HG03039 (cell line): Measurements from ENCODE around the gene ZNF23.

Experiments used
- ATAC-seq: cut with Tn5 transposase; IDR thresholded peaks from one replicate; pipeline ENCODE4 v1.9.1; 2021; ENCODE audit warnings: mild to moderate bottlenecking, moderate library complexity; ENCODE audit not compliant: unreplicated experiment

ZNF23 gene

DNA sequence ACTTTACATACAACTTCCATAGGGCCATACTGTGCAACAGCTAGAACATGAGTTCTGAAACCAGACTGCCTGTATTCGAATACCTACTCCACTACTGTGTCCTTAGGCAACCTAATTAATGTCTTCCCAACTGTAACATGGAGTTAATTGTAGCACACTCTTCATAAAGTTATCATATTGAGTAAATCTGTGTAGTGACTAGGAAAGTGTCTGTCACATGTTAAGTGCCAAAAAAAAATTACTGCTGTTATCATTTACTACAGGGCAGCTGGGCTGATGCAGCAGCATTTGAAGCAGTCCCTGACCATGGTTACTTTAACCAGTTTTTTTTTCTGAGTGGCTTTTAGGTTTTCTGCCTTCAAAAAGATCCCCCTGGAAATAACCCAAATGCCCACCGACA is 10.9 kb upstream of the ZNF23 start:
- no peak for ATAC-seq

DNA sequence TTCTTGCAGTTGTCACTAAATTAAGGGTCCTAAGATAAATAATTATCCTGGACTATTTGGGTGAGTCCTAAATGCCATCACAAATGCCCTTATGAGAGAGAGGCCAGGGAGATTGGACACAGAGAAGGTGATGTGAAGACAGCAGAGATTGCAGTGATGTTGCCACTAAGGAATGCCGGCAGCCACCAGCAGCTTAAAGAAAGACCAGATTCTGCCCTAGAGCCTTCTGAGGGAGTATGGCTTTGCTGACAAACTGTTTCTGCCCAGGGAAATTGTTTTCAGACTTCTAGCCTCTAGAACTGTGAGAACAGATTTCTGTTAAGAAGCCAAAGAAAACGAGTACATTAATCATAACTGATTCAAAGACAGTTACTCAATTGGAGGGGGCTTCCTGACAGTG is 10.0 kb upstream of the ZNF23 start:
- ATAC-seq, result no peak

DNA sequence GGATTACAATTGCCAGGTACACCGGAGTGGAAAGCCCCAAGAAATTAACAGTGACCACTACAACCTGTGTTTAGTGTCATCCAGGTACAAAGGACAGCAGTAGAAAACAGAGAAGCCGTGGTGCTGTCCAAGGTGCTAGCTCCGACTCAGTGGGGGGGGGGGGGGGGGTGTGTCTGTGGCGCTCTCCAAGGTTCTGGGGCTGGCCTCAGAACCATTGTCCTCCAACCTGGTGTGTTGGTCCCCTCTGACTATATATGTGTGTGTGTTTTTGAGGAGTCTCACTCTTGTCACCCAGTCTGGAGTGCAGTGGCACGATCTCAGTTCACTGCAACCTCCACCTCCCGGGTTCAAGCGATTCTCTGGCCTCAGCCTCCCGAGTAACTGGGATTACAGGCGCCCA is 5.8 kb upstream of the ZNF23 start:
- no peak for ATAC-seq

DNA sequence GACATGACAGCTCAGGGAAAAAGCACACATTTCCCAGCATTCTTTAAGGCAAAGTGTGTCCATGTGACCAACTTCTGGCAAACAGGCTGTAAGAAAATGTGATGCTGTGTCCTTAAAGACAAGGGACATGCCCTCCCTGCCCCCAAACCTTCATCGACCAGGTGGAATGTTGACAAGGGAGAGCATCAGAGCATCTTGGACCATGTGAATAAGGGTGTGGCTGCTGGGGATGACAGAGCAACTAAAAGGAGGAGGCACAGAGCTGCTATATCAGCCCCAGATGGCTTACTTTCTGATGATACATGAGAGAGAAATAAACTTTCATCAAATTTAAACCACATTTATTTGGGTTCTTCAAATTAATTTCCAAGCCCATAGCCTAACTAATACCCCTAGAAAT is 2.2 kb upstream of the ZNF23 start:
- ATAC-seq, result no peak

DNA sequence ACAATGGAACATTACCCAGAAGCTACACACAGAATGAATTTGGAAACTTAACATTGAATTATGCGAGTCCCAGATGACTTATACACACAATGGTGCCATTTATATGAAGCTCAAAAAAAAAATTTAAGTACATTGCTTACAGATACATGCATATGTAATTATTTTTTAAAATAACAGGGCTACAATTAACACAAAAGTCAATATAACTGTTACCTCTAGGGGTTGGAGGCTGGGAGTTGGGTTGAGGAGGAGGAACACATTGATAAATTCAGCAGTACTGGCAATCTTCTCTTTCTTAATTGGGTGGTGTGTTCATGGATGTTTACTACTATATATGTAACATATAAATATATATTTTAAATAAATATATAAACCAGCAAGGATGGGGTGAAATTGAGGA is 1.1 kb downstream of the ZNF23 start:
- no peak for ATAC-seq

DNA sequence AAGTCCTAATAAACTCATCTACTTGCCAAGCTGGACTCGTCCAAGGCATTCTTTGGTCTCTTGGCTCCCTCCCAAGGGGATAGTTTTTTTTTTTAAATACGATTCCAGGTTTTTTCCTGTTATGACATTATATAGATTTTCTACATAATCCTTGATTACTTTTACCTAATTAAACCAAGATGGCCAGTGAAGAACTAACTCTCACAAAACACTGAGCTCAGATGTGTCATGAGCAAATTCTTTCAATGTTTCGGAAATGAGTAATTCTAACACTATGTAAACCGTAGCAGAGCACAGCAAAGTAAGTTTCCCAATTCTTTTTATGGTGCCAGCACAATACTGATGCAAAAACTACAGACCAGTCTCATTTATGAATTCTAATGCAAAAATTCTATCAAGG is 1.8 kb downstream of the ZNF23 start:
- no peak for ATAC-seq

DNA sequence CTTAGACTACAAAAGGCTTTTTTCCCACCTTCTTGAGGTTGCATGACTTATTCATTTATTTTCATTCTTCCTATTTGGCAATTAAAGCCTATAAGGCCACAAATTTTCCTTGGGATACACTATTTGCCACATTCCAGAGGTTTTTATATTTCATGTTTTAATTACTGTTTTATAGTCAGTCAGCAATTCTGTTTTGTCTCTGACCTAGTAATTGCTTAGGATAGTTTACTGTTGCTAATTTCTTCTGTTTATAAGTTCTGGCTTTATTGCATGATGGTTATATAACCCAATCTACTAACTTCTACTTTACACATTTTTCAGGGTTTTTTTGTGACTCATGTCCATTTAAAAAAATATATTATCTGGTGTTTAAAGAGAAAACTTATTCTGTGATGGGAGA is 2.5 kb downstream of the ZNF23 start:
- no peak for ATAC-seq

DNA sequence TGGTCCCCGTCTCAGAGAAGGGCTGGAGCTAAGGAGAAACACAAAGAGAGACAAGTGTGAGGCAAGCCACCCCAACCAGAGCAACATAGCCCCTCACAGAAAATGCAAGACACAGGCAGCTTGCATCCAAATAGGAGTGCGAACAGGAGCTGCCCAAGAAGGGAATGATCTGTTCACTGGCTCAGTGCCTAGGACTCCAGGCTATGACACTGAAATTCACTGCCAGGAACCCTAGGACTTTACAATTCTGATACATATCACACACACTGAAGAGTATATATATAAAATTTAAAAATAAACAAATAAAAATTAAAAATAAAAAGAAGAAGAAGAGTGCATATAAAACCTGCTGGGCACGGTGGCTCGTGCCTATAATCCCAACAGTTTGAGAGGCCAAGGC is 5.2 kb downstream of the ZNF23 start:
- ATAC-seq, result no peak

DNA sequence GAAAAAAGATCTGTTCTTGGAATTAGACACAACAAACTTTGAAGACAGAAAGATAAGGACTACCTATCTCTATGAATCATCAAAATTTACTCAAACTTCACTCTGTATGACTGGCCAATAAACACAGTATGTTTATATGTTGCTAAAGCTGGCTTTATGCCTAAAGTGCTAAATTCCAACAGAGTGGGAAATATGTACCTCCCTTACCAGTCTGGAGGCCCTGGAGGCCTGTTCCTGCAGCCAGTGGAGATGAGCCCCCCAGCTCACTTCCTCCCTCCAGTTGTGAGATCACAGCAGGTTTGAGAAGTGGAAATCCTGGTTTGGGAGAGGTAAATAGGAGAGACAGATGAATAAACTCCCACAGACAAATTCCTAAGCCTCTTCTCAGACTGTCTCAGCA is 9.0 kb downstream of the ZNF23 start:
- no peak for ATAC-seq

DNA sequence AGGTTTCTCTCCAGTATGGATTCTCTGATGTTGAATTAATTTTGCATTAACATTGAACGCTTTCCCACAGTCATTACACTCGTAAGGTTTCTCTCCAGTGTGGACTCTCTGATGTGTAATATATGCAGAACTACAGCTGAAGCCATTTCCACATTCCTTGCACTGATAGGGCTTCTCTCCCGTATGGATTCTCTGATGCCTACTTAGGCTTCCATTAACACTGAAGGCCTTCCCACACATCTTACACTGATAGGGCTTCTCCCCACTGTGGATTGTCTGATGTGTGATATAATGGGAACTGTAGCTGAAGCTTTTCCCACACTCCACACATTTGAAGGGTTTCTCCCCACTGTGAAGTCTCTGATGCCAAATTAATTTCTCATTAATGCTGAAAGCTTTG is 13.0 kb downstream of the ZNF23 start:
- no peak for ATAC-seq

DNA sequence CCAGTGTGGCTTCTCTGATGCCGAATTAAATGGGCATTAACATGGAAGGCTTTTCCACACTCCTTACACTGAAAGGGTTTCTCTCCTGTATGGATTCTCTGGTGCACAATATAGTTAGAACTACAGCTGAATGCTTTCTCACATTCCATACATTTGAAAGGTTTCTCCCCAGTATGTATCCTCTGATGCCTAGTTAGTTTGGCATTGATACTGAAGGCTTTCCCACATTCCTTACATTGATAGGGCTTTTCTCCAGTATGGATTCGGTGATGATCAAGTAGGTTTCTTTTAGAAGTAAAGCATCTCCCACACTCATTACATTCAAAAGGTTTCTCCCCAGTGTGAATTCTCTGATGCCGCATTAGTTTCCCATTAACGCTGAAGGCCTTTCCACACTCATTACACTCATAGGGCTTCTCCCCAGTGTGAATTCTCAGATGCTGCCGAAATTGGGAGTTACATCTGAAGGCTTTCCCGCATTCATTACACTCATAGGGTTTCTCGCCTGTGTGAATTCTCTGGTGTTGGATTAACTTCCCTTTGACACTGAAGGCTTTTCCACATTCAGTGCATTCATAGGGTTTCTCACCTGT is 13.7 kb downstream of the ZNF23 start:
- ATAC-seq, result no peak

DNA sequence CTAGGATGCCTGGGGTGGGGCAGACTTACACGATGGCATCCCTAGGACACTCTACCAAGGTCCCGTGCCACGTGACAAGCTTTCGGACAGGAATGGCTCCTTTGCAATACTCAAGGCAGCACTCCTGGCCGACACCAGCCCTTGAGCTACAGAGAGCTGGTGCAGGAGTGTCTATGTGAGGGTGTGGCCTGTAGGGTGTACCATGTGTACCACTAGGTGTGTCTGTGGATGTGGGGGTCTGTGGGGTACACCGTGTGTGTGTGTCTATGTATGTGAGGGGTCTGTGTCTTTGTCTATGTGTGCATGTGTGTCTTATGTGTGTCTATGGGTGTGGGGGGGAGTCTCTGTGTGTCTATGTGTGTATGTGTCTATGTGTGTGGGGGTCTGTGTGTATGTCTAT is 18.3 kb downstream of the ZNF23 start:
- ATAC-seq, result no peak

DNA sequence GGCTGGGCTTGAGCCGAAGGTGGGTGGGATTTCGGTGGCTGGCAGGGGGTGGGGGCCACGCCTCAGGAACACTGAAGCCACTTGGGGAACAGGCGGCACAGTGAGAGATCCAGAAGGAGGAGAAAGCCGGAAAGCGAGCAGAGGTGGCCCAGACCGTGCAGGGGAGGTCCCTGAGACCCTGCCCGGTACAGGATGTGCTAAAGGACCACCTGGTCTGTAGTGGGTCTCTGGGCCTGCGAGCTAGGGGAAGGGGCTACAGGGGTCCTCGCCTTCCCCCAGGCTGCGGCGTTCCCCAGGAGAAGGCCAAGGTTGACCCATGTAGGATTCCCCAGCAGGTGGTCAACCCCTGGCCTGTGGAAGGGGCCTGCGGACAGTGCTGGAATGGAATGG is 20.0 kb downstream of the ZNF23 start, which contains the start of gene TLE7:
TSS of gene TLE7 (minus strand) at position 4 of the 390 bp plus-strand sequence. CDS start 8,730 bp downstream, outside the sequence.
- ATAC-seq, result no peak

DNA sequence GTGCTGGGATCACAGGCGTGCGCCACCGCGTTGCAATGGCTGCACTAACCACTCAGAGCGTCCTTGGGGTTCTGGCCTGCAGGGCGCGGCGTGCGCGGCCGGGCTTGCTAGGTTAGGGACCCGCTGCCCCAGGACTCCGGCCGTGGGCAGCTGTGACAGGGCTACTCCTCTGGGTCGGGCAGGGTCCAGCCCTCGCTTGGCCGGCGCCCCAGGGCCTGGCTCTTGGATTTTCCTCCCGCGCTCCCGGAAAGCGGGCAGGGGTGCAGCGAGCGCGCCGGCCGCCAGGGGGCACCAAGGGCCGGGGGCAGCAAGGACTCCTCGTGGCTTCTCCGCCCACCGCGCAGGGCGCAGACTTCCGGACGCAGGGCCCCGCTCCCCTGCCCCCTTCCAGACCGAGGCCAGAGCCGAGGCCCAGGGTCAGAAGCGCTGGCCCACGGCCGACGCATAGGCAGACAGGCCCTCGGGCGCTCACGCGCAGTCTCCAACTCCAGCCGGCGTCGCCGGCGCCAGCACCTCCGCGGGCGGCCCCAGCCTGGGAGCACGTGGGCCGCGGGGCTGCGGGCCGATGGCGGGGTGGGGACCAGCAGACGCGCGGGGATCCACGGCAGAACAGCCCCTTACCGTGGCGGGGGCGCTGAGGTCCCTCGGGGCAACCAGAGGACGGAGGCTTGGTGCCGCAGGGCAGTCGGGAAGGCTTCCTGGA is 20.5 kb downstream of the ZNF23 start:
- no peak for ATAC-seq

DNA sequence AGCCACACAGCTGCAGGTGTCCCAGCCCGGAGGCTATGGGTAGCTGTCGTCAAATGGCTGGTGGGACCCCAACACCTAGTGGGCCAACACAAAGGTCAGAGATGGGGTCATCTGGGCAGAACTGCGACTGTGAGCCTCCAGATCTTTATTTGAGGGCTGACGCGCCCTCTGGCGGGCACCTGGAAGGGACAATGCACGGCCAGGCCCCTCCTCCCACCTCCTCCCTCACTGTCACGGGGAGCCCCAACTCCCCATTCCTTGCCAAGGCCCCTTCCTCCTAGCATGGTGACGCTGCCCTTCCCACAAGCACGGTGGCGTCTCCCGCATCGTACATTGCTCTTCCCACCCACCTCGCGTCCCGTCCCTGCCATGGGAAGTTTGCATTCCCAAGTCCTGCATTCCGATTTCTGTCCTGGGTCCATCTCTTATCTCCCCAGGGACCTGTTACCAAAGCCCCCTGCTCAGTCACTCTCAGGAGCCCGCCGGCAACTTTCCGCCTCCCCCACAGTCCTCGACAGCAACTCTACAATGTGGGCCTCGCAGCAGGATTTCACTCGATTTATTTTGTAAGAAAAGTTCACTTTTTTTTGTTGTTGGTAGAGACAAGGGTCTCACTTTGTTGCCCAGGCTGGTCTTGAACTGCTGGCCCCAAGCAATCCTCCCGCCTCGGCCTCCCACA is 21.2 kb downstream of the ZNF23 start:
- ATAC-seq, result no peak

DNA sequence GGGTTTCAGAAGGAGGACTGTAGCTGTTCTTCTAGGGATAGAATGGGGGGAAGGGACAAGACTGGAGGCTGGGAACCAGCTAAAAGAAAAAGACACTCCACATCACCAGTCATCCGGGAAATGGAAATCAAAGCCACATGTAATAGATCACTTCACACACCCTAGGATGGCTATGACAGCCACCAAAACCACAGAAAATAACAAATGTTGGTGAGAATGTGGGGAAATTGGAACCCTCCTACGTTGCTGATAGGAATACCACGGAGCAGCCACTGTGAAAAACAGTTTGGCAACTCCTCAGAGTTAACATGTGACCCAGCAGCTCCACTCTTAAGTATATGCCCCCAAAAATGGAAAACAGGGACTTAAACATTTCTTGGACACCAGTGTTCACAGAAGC is 22.5 kb downstream of the ZNF23 start:
- no peak for ATAC-seq

DNA sequence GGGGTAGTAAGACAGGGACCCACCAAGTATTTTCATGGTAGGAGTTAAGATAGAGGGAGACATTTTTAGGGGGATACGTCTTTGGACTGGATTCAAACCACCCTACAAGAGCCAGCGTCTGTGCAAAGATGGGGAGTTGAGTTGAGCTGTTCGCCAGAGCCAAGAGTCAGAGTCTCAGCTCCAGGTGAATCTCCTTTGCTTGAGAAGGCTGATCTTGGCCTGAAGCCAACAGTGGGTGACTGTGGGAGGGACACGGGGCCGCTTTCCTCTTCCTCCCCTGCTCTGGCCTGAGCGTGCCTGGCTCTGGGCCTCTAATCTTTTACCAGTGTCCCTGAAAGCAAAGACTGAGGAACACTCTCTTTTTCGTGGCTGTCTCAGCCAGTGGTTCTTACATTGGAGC is 25.6 kb downstream of the ZNF23 start:
- no peak for ATAC-seq

DNA sequence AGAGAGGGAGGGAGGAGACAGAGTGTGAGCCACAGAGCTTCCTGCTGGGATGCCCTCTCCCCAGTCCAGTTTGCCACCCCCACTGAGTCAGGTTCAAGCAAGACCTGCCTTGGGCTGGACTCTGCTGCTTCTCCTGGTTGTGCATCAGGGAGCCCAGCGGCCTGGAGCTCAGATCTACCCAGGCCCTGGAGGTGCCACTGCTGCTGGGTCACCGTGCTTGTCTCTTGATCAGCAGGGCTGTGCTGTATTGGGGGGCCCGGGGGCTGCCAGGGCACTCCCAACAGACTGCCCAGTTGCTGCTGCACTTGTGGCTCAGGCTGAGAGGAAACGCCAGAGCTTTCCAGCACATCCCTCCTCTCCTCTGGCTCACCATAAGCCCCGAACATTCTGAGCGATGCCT is 29.1 kb downstream of the ZNF23 start:
- no peak for ATAC-seq

DNA sequence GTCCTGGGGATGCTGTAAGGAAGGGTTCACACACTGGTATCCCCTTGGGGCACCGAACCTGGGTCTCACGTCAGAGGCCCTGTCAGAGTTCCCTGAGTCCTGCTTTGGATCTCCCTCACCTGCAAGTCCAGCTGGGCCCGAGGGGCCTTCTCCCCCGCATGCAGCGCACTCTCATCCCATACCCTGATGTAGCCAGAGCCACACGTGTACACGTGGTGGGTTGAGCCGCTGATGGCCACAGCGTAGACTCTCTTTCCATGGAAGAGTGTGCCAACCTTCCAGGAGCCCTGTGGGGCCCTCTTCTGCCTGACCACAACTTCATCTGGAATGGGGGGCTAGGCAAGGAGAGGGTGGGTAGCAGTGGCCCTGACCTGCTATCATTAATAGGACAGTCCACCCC is 30.1 kb downstream of the ZNF23 start:
- no peak for ATAC-seq

DNA sequence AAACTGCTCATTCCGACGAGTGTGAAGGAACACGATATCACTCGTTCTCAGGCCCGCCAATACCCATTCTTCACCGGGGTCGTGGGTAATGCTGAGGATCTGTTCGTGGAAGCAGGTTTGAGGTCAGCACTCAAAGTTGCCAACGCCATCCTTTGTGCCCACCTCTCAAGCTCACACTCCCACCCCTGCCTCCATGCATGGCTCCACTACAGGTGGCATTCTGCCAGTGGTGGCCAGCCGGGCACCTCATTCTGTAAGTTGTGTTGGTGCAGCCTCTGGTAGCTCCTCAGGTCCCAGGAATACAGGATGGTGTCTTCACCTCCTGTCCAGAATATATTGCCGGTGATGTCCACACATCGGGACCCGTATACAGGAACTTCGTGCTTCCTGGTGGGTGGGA is 30.9 kb downstream of the ZNF23 start:
- ATAC-seq, result no peak

DNA sequence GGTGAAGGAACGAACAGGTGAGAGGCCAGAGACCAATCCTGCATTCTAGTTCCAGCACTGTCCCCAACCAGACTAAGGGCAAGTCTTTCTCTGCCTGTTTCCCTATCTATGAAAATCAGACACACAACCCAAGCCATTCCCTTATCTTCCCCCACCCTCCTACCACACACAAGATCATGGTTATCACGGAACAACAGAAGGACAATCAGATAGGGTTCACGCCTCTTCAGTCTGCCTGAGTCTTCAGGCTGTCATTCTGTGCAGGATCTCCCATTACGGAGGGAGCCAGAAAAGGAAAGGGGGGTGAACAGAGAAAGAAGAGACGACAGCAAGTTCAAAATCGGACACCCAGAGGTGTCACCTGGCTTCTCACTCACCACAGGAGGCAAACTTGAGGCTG is 31.3 kb downstream of the ZNF23 start:
- no peak for ATAC-seq

DNA sequence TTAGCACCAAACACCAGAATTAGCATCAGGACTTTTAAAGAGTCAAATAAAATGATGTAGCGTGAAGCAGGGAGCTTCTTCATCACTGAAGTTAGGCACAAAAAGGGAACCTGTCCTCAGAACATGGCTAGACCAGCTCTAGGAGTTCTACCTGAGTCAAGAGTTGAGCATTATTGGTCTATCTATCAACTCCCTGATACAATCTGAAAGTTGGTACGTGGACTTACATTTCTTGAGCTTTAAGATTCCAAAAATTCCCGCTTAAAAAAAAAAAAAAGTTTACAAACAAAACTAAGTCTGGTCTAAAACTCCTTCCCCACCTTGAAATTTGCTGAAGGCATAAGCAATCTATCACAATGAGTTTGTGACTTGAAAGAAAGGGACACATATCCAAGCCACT is 32.5 kb downstream of the ZNF23 start:
- no peak for ATAC-seq
